HEK293T (cell line): Measurements from ENCODE around the gene FAM118B.

Experiments
- FOXA1 ChIP-seq: fragments of 450-650 bp; IDR thresholded peaks from 2 replicates; pipeline ENCODE4 v1.6.1; 2016; ENCODE audit warnings: mild to moderate bottlenecking
- HDGF ChIP-seq: fragments of 450-650 bp; IDR thresholded peaks from 2 replicates; pipeline ENCODE4 v1.6.1; 2017; ENCODE audit warnings: antibody characterized with exemption, borderline replicate concordance
- L3MBTL2 ChIP-seq: fragments of 450-650 bp; conservative IDR thresholded peaks from 2 replicates; pipeline ENCODE4 v1.6.1; 2016; ENCODE audit warnings: mild to moderate bottlenecking
- SP1 ChIP-seq: fragments of 450-650 bp; IDR thresholded peaks from 2 replicates; pipeline ENCODE4 v1.6.1; 2017

GRCh38 chr11:126217491-126217890 lies 5.9 kb downstream of the FAM118B start:
- TF ChIP-seq HDGF (no peak), FOXA1 (no peak), L3MBTL2 (no peak), SP1 (no peak)
